ENCODE data around the gene CCR4.

Gene CCR4

DNA sequence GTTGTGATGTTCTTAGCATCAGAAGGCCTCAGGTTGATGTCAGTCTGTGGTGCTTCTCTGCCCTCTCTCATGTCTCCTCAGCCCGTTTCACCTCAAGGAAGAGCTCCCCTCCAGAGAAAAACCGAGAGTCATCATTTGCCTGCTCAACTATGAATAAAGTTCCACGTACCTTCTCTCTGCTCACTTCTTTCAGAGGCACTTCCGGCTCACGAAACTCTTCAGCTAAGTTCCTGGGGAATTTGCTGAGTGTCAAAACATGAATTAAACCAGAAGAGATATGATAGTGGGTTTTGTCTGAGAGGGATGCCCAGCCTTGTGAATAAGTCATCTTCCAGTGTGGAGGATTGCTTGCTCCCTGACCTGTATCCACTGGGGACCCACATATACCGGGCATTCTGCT, 37.7 kb downstream of the CCR4 start:
- DNase-seq: no peak

DNA sequence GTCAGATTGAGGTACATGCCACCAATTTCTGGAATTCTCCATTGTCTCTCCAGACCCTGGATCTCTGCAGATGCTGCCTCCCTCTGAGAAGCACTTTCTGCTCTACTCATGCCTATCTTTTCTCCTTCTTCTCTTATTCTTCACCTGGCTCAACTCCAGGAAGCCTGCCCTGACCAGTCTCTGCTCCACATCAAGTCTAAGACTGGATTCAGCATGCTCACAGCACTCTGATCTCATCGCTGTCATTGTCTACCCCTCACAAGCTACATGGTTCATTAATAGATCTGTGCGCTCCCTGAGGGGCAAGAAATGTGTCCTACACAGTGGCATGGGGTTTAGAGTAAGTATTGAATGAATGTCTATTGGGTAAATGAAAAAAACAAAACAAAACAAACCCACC, 38.7 kb downstream of the CCR4 start:
- DNase-seq: no peak

- no peak for DNase-seq
These were observed 40.3 kb downstream of the CCR4 start for GRCh38 chr3:32991781-32992180.

GRCh38 chr3:32992310-32992686, 40.9 kb downstream of the CCR4 start:
- DNase-seq: no peak

DNA sequence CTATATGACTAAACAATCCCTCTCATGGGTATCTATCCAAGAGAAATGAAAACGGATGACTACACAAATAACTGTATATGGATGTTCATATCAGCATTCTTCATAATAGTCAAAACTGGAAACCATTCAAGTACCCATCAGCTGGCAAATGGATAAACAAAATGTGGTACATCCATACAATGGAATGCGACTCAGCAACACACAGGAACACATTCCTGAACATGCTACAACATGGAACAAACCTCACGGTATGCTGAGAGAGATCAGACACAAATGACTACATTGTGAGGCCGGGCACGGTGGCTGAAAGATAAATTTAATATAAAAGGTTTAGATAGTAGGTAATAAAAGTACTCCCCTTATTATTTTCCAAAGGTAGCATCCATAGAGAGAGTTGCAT, 42.6 kb downstream of the CCR4 start:
- no peak for DNase-seq

GRCh38 chr3:32995098-32995497, 43.7 kb downstream of the CCR4 start:
- DNase-seq: no peak

DNA sequence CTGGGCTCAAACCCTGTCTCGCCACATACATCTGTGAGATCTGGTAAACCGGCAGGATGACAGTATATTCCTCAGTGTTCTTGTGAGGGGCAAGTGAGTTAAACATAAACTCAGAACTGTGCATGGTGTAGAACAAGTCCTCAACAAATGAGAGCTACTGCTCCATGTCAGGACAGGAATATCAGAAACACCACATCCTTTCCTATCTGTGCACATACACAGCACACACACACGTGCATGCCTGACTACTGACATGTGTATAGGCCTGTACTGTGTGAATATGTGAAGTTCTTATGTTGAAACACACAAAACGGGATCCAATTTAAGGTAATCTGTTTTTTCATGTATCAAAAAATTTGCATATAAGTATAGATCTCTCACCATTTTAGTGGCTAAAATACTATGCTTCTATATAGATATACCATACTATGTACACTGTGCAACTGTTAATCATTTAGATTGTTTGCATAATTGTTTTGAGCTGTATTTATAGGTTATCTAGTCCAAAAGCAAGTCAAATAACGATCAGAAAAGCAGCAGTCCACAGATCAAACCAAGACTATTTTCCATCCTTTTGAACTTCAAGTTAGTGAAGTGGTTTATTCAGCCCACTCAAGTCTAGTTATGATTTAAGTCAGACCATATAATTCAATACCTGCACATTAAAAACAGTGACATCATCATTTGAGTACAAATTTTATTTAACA, 44.8 kb downstream of the CCR4 start:
- no peak for DNase-seq

GRCh38 chr3:32996755-32997091, 45.3 kb downstream of the CCR4 start:
- no peak for DNase-seq

DNA sequence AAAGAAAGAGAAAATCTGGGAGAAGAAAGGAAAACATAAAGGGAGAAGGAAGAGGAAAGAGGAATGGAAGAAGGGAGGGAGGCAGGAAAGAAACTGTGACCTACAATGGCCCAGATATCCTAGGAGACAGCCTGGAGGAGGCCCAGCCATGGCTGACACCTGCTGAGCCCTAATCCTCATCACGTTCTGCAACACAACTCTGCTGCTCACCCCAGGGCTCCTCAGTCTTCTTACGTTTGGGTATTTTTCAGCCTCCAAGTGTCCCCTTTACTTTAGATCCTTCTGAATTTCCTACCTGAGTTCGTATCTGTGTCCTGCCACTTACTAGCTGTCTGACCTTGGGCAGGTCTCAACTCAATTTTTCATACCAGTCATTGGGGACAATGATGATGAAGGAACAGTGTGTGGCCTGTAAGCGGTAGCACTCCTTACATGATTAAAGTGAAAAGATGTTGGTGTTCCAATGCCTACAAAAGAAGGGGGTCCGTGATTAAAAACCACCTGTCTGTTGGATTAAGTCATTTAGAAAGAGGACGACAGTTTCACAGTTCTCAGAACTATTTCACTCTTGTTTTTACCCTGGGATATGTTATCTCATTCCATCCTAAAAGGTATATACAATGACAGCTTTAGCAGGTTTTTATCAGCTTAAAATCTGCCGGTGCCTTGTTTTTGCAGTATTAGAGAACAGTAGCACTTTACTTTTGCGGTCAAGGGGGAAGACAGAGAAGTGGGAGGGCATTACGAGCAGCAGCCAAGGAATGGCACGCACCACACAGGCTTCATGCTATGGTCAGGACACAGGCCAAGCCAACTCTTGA, 47.4 kb downstream of the CCR4 start:
- DNase-seq: no peak

DNA sequence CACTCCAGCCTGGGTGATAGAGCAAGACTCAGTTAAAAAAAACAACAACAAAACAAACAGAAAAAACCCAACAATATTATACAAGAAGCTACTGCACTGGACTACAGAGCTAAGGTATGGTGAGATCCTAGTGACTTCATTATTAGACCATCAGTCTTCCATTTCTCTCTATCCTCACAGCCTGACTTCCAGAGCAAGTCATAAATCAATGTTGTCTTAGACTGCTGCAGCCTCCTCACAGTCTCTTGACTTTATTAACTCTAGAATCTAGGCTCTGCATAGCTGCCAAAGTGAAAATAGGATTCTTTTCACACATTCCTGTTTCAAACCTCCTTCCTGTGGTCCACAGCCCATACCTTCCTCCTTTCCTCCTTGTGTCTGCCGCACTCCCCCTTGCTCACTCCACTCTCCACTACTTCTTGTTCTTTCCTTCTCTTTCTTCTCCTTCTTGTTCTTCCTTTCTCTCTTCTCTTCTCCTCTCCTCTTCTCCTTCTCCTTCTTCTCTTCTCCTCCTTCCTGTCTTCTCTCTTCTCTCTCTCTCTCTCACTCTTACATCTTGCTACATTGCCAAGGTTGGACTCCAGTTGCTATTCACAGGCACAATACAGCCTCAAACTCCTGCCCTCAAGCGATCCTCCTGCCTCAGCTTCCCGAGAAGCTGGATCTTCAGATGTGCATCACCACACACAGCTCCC, 49.4 kb downstream of the CCR4 start:
- no peak for DNase-seq

DNA sequence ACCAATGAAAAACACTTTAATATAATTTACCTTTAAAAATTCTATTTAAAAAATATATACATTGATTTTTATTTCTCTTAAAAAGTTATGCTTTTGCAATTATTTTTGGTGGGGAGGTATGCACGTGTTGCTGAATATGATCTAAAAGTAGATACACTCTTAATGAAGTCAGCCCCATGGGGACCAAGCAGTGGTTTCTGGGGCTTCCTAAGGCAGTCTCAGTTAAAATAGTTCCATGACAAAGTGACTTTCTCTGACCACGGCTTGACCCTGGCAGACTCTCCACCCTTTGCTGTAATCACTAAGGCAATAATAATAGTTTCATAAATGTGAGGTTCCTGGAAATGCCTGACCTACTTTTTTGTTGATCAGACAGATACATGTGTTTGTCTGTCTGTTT, 50.4 kb downstream of the CCR4 start:
- no peak for DNase-seq

- DNase-seq: no peak
These were observed 51.9 kb downstream of the CCR4 start for GRCh38 chr3:33003308-33003707.

DNA sequence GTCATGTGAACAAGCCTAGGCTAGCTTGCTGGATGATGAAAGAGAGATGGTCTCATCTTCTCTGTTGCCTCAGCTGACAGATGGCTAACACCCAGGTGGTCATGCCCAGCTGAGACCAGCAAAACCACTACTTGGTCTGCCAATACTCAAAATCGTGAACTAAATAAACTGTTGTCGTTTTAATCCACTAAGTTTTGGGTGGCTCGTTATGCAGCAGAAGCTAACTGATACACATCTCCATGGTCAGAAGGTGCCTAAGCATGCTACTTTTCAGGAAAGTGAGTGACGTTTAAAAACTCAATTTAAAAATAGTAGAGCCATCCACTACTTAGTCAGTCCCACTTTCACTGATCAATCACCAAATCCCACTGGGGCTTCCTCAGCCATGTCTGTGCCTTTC, 52.8 kb downstream of the CCR4 start:
- DNase-seq: no peak

DNA sequence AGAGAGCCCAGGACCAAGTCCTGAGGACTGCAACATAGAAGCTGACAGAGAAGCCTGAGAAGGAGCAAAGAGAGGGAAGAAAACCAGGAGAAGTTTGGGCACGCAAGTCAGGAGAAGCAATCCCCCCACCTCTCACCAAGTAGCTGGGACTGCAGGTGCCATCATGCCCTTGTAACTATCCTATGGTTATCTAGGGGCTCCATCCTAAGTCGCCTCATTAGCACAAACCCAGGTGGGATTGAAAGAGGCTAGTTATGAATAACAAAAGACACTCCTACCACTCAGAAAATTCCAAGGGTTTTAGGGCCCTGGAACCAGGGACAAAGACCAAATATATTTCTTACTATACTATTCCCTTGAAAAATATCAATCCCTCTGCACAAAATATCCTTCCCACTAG, 53.5 kb downstream of the CCR4 start:
- DNase-seq: no peak

Measured in stimulated activated CD4-positive, alpha-beta T cell treated with anti-CD3 and anti-CD28 coated beads, Interleukin-15, amount 100 ng/mL, for 24 hours (primary cell).